Hepatic stellate cell (primary cell): ENCODE measurements around the gene ZMYM3.

Experiments
- DNase-seq: peaks from one replicate; pipeline ENCODE4 v3.0.0; 2011; ENCODE audit warnings: low spot score

ZMYM3 gene

GRCh38 chrX:71253253-71254091 is 468 bp downstream of the ZMYM3 start:
- DNase-seq = peak; percentile 54

GRCh38 chrX:71252221-71252620 is 1.7 kb downstream of the ZMYM3 start:
- DNase-seq = no peak

- no peak for DNase-seq
Observed at GRCh38 chrX:71251466-71251973, 2.4 kb downstream of the ZMYM3 start.

GRCh38 chrX:71250841-71251240 is 3.1 kb downstream of the ZMYM3 start:
- no peak for DNase-seq

GRCh38 chrX:71245159-71245558 is 8.8 kb downstream of the ZMYM3 start:
- DNase-seq = no peak

GRCh38 chrX:71244359-71245128 is 9.4 kb downstream of the ZMYM3 start:
- no peak for DNase-seq

GRCh38 chrX:71241301-71241700 is 12.6 kb downstream of the ZMYM3 start:
- no peak for DNase-seq

- no peak for DNase-seq
Observed at GRCh38 chrX:71239781-71240180, 14.2 kb downstream of the ZMYM3 start.

- no peak for DNase-seq
Observed at GRCh38 chrX:71236836-71237235, 17.1 kb downstream of the ZMYM3 start.

- DNase-seq = no peak
Observed at GRCh38 chrX:71235482-71235881, 18.5 kb downstream of the ZMYM3 start.

- DNase-seq = no peak
Observed at GRCh38 chrX:71228063-71228642, 25.8 kb downstream of the ZMYM3 start.

GRCh38 chrX:71227370-71228062 is 26.4 kb downstream of the ZMYM3 start:
- no peak for DNase-seq

- no peak for DNase-seq
Observed at GRCh38 chrX:71225676-71226075, 28.3 kb downstream of the ZMYM3 start.

- DNase-seq = no peak
Observed at GRCh38 chrX:71225009-71225408, 28.9 kb downstream of the ZMYM3 start.

- no peak for DNase-seq
Observed at GRCh38 chrX:71224098-71224708, 29.7 kb downstream of the ZMYM3 start.

- no peak for DNase-seq
Observed at GRCh38 chrX:71222929-71223328, 31.0 kb downstream of the ZMYM3 start, which contains the start of gene GJB1. TSS of gene GJB1 (plus strand) at chrX:71223224. CDS start at chrX:71223708, 484 bp downstream.

- DNase-seq = no peak
Observed at GRCh38 chrX:71221145-71221544, 32.8 kb downstream of the ZMYM3 start.

GRCh38 chrX:71217298-71217697 is 36.6 kb downstream of the ZMYM3 start:
- no peak for DNase-seq

- DNase-seq = no peak
Observed at GRCh38 chrX:71216485-71216884, 37.5 kb downstream of the ZMYM3 start.

GRCh38 chrX:71215338-71215912 is 38.5 kb downstream of the ZMYM3 start:
- no peak for DNase-seq
